K562 (cell line): ENCODE results near the gene C1orf216. TPM values are rescaled to one million over a fixed set of nuclear protein-coding genes. Genes with fewer than 3 reads are reported as not detected.

Experiments used
- CBFA2T2 ChIP-seq: fragments of 450-650 bp; conservative IDR thresholded peaks from 2 replicates; pipeline ENCODE4 v1.6.1; 2017; ENCODE audit warnings: mild to moderate bottlenecking
- CBFB ChIP-seq: sonication (generic); formaldehyde crosslinking; IDR thresholded peaks from 2 replicates; pipeline ENCODE4 v1.4.0; 2020; ENCODE audit warnings: mild to moderate bottlenecking, missing genetic modification reagents
- CC2D1A ChIP-seq: fragments of 450-650 bp; IDR thresholded peaks from 2 replicates; pipeline ENCODE4 v1.6.1; 2017; ENCODE audit warnings: mild to moderate bottlenecking
- FOXA3 ChIP-seq, 2 experiments: fragments of 450-650 bp in 1 of 2; sonication (generic) in 1 of 2; formaldehyde crosslinking; IDR thresholded peaks in 1 of 2; conservative IDR thresholded peaks in 1 of 2; 2 replicates each; pipeline versions ENCODE4 v1.4.0 to v1.8.0; 2020 to 2022; ENCODE audit warnings: mild to moderate bottlenecking in 2 of 2, missing genetic modification reagents in 1 of 2
- LEF1 ChIP-seq: fragments of 450-650 bp; IDR thresholded peaks from 2 replicates; pipeline ENCODE4 v1.6.1; 2016; ENCODE audit warnings: mild to moderate bottlenecking
- MAFG ChIP-seq: fragments of 450-650 bp; conservative IDR thresholded peaks from 2 replicates; pipeline ENCODE4 v1.6.1; 2016; ENCODE audit warnings: missing genetic modification characterization, missing compliant biosample characterization
- MYBL2 ChIP-seq, 2 experiments: fragments of 450-650 bp in 1 of 2; sonication (generic) in 1 of 2; formaldehyde crosslinking in 1 of 2; IDR thresholded peaks; 2 replicates each; pipeline versions ENCODE4 v1.6.1 to v1.8.1; 2017 to 2022; ENCODE audit warnings: borderline replicate concordance in 1 of 2, inconsistent platforms in 1 of 2, low read depth in 1 of 2, mild to moderate bottlenecking in 1 of 2, missing genetic modification reagents in 1 of 2, moderate library complexity in 1 of 2
- NCOA4 ChIP-seq: fragments of 450-650 bp; IDR thresholded peaks from 2 replicates; pipeline ENCODE4 v1.6.1; 2018; ENCODE audit warnings: mild to moderate bottlenecking; ENCODE audit not compliant: partially characterized antibody
- NCOR1 ChIP-seq: fragments of 450-650 bp; IDR thresholded peaks from 2 replicates; pipeline ENCODE4 v1.6.1; 2016; ENCODE audit warnings: mild to moderate bottlenecking, moderate library complexity
- NFE2L1 ChIP-seq: fragments of 450-650 bp; IDR thresholded peaks from 2 replicates; pipeline ENCODE4 v1.6.1; 2016; ENCODE audit warnings: missing genetic modification characterization, low read depth, mild to moderate bottlenecking, missing compliant biosample characterization, moderate library complexity, borderline replicate concordance
- RBM15 ChIP-seq: fragments of 200-400 bp; formaldehyde crosslinking; IDR thresholded peaks from 2 replicates; pipeline ENCODE4 v1.6.1; 2018; ENCODE audit warnings: mild to moderate bottlenecking, low read length, moderate library complexity; ENCODE audit not compliant: insufficient read depth
- SMARCA4 ChIP-seq: fragments of 450-650 bp; IDR thresholded peaks from 2 replicates; pipeline ENCODE4 v1.6.1; 2016
- SREBF2 ChIP-seq: sonication (generic); formaldehyde crosslinking; IDR thresholded peaks from 2 replicates; pipeline ENCODE4 v1.4.0; 2020; ENCODE audit warnings: mild to moderate bottlenecking, missing genetic modification reagents
- TEAD1 ChIP-seq, 2 experiments: fragments of 450-650 bp in 1 of 2; sonication (generic) in 1 of 2; formaldehyde crosslinking; IDR thresholded peaks; 2 replicates each; pipeline versions ENCODE4 v1.4.0 to v1.8.0; 2020 to 2022; ENCODE audit warnings: mild to moderate bottlenecking in 2 of 2, missing genetic modification reagents in 1 of 2
- TRIM24 ChIP-seq, 2 experiments: fragments of 450-650 bp; IDR thresholded peaks; 2 replicates each; pipeline ENCODE4 v1.6.1; 2016
- U2AF1 ChIP-seq: fragments of 200-400 bp; formaldehyde crosslinking; optimal IDR thresholded peaks from 2 replicates; pipeline ENCODE3; 2017; ENCODE audit warnings: mild to moderate bottlenecking, low read depth, low read length, moderate library complexity
- ZEB2 ChIP-seq: fragments of 450-650 bp; IDR thresholded peaks from 2 replicates; pipeline ENCODE4 v1.6.1; 2016
- ZNF165 ChIP-seq: fragments of 250-450 bp; sonication (Bioruptor Pico); IDR thresholded peaks from 2 replicates; pipeline ENCODE4 v1.4.0; 2020; ENCODE audit warnings: borderline replicate concordance
- ZNF282 ChIP-seq: sonication (generic); formaldehyde crosslinking; IDR thresholded peaks from 2 replicates; pipeline ENCODE4 v1.8.1; 2023; ENCODE audit warnings: missing genetic modification reagents
- polyA plus RNA-seq, 8 experiments: library from polyadenylated mRNA; depleted of rRNA in 4 of 8; stranded (reverse) in 5 of 8; unstranded in 3 of 8; fragments of >200 nt; fragmentation: Nextera tagmentation in 2 of 8; fragmentation: Illumina TruSeq in 1 of 8; extraction: Ambion mirVana in 2 of 8; extraction: Trizol in 1 of 8; gene quantifications; 2 replicates each; pipeline versions ENCODE4 v1.2.1 to v1.2.3, GENCODE V29; 2011 to 2014; ENCODE audit warnings: inconsistent platforms in 1 of 8, missing spikeins in 1 of 8
- total RNA-seq, 7 experiments: library from RNA; depleted of rRNA in 6 of 7; stranded (reverse); fragments of >200 nt in 6 of 7; fragmentation: Illumina TruSeq in 2 of 7; extraction: Trizol in 2 of 7; gene quantifications; 2 replicates each; pipeline versions ENCODE4 v1.2.1 to v1.2.3, GENCODE V29; 2011 to 2021; ENCODE audit warnings: low replicate concordance in 1 of 7
- TF ChIP-seq, protein P1 (sequence below), 2 experiments: fragments of 450-650 bp; conservative IDR thresholded peaks; 2 replicates each; pipeline ENCODE4 v1.6.1; 2017; ENCODE audit warnings: mild to moderate bottlenecking in 2 of 2, moderate library complexity in 2 of 2
- TF ChIP-seq, protein P2 (sequence below): fragments of 450-650 bp; IDR thresholded peaks from 2 replicates; pipeline ENCODE4 v1.6.1; 2016; ENCODE audit warnings: mild to moderate bottlenecking
- TF ChIP-seq, protein P3 (sequence below): fragments of 250-450 bp; sonication (Bioruptor Pico); IDR thresholded peaks from 2 replicates; pipeline ENCODE4 v1.4.0; 2020; ENCODE audit warnings: mild to moderate bottlenecking, moderate library complexity
- TF ChIP-seq, protein P4 (sequence below): fragments of 250-450 bp; sonication (Bioruptor Pico); IDR thresholded peaks from 2 replicates; pipeline ENCODE4 v1.8.0; 2021; ENCODE audit warnings: mild to moderate bottlenecking, moderate library complexity

Gene C1orf216
- total and polyA plus RNA-seq, 9 of the 15 experiments (the other 6 are each of a cell fraction or from before 2014, with no cell fraction given): 3.4 to 25.1 (median 15.0) TPM

DNA sequence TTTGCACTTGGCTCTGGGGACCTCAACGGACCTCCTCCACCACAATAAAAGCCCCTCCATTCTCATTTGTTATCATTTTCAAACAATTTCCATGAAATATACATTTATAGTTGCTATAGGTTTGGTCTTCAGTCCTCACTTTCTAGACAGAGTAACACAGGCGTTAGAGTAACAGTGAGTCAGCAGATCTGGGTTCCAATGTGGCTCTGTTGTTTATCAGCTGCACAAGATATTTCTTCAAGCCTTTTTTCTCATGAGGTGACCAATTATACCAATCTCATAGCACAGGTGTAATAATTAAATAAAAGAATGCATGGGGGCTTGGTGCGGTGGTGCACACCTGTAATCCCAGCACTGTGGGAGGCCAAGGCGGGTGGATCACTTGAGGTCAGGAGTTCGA is 44.6 kb downstream of the C1orf216 start (continued):
- TF ChIP-seq, protein P1, sequence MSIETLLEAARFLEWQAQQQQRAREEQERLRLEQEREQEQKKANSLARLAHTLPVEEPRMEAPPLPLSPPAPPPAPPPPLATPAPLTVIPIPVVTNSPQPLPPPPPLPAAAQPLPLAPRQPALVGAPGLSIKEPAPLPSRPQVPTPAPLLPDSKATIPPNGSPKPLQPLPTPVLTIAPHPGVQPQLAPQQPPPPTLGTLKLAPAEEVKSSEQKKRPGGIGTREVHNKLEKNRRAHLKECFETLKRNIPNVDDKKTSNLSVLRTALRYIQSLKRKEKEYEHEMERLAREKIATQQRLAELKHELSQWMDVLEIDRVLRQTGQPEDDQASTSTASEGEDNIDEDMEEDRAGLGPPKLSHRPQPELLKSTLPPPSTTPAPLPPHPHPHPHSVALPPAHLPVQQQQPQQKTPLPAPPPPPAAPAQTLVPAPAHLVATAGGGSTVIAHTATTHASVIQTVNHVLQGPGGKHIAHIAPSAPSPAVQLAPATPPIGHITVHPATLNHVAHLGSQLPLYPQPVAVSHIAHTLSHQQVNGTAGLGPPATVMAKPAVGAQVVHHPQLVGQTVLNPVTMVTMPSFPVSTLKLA (conservative IDR thresholded peaks at IDR 0.05): peak in 1 of 2 experiments; percentile 53; a peak in 2 of 4 replicates
- TF ChIP-seq CC2D1A (0 out of 2 replicates have a peak, but pooled peaks have one; percentile 25), RBM15 (no peak), LEF1 (peak; percentile 65), SREBF2 (CRISPR knock-in tag) (no peak), ZNF282 (CRISPR knock-in tag) (no peak), U2AF1 (no peak), FOXA3 (CRISPR knock-in tag; conservative IDR thresholded peaks at IDR 0.05 in 1 of 2, IDR thresholded peaks at IDR 0.05 in 1 of 2) (no peak), CBFA2T2 (no peak), TRIM24 (IDR thresholded peaks at IDR 0.05) (peak; percentile 27 to 53; a peak in 2 of 4 replicates), ZEB2 (peak; percentile 26; the same call in 1 of the 2 replicates), TEAD1 (CRISPR knock-in tag; IDR thresholded peaks at IDR 0.05) (no peak), MYBL2 (IDR thresholded peaks at IDR 0.05; ENCODE audit: low read depth) (no peak), MYBL2 (CRISPR knock-in tag; IDR thresholded peaks at IDR 0.05; ENCODE audit: borderline replicate concordance) (no peak), CBFB (CRISPR knock-in tag) (no peak), ZNF165 (CRISPR knock-in tag) (no peak), MAFG (tag) (peak; percentile 98), NFE2L1 (tag) (peak; percentile 95), NCOA4 (no peak), NCOR1 (no peak), SMARCA4 (peak; percentile 81)
- TF ChIP-seq, protein P2, sequence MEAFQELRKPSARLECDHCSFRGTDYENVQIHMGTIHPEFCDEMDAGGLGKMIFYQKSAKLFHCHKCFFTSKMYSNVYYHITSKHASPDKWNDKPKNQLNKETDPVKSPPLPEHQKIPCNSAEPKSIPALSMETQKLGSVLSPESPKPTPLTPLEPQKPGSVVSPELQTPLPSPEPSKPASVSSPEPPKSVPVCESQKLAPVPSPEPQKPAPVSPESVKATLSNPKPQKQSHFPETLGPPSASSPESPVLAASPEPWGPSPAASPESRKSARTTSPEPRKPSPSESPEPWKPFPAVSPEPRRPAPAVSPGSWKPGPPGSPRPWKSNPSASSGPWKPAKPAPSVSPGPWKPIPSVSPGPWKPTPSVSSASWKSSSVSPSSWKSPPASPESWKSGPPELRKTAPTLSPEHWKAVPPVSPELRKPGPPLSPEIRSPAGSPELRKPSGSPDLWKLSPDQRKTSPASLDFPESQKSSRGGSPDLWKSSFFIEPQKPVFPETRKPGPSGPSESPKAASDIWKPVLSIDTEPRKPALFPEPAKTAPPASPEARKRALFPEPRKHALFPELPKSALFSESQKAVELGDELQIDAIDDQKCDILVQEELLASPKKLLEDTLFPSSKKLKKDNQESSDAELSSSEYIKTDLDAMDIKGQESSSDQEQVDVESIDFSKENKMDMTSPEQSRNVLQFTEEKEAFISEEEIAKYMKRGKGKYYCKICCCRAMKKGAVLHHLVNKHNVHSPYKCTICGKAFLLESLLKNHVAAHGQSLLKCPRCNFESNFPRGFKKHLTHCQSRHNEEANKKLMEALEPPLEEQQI: no peak
- TF ChIP-seq, protein P3, sequence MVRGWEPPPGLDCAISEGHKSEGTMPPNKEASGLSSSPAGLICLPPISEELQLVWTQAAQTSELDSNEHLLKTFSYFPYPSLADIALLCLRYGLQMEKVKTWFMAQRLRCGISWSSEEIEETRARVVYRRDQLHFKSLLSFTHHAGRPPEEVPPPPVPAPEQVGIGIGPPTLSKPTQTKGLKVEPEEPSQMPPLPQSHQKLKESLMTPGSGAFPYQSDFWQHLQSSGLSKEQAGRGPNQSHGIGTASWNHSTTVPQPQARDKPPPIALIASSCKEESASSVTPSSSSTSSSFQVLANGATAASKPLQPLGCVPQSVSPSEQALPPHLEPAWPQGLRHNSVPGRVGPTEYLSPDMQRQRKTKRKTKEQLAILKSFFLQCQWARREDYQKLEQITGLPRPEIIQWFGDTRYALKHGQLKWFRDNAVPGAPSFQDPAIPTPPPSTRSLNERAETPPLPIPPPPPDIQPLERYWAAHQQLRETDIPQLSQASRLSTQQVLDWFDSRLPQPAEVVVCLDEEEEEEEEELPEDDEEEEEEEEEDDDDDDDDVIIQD (CRISPR knock-in tag): no peak
- TF ChIP-seq, protein P4, sequence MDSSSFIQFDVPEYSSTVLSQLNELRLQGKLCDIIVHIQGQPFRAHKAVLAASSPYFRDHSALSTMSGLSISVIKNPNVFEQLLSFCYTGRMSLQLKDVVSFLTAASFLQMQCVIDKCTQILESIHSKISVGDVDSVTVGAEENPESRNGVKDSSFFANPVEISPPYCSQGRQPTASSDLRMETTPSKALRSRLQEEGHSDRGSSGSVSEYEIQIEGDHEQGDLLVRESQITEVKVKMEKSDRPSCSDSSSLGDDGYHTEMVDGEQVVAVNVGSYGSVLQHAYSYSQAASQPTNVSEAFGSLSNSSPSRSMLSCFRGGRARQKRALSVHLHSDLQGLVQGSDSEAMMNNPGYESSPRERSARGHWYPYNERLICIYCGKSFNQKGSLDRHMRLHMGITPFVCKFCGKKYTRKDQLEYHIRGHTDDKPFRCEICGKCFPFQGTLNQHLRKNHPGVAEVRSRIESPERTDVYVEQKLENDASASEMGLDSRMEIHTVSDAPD: no peak
